ENCODE results near the gene ZMYND12. TPM values are rescaled to one million over a fixed set of nuclear protein-coding genes. Genes with fewer than 3 reads are reported as not detected.

ZMYND12 gene
- total RNA-seq, 1 donor from 2014 or later, result 2.8 TPM

DNA sequence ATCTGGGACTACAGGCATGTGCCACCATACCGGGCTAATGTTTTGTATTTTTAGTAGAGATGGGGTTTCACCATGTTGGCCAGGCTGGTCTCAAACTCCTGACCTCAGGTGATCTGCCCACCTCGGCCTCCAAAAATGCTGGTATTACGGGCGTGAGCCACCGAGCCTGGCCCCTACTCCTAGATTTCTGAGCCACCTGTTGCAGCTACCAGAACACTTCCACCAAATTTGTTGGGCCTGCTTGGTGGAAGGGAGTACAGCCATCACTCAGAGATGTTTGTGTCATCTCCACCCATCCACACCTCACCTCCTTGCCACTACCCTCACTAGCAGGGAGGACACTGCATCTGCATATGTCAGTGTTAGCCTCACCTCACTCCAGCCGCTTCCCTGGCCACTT lies 69.8 kb downstream of the ZMYND12 start:
- no peak for ATAC-seq
- peaks cover 16% of the 10 kb centered on the region for H3K27me3 ChIP-seq (ENCODE audit: low read depth)
- no peak for DNase-seq
- TF ChIP-seq CTCF (IDR thresholded peaks at IDR 0.05), result no peak
- intact Hi-C loops (cut with DNase I), result no loop called here
- H3K9me3 ChIP-seq, result no peaks in the 10 kb centered on the region
- peaks cover 5% of the 10 kb centered on the region for H3K4me1 ChIP-seq
- H3K27ac ChIP-seq, result no peak overlapping the region
- no peak overlapping the region for H3K4me3 ChIP-seq
- no peaks in the 10 kb centered on the region for H3K36me3 ChIP-seq

GRCh38 chr1:42385283-42385682 lies 70.5 kb downstream of the ZMYND12 start:
- Histone ChIP-seq H3K4me3 (no peak overlapping the region), H3K27ac (no peak overlapping the region), H3K9me3 (no peaks in the 10 kb centered on the region), H3K27me3 (ENCODE audit: low read depth) (peaks cover 19% of the 10 kb centered on the region), H3K36me3 (no peaks in the 10 kb centered on the region), H3K4me1 (peaks cover 8% of the 10 kb centered on the region)
- intact Hi-C loops (cut with DNase I), result no loop called here
- DNase-seq (no peak), ATAC-seq (no peak)
- no peak for TF ChIP-seq CTCF (IDR thresholded peaks at IDR 0.05)

- Histone ChIP-seq H3K9me3 (no peaks in the 10 kb centered on the region), H3K27me3 (ENCODE audit: low read depth) (peaks cover 19% of the 10 kb centered on the region), H3K4me3 (peak overlapping the region; percentile 66), H3K27ac (peak overlapping the region; percentile 24), H3K36me3 (no peaks in the 10 kb centered on the region), H3K4me1 (peaks cover 12% of the 10 kb centered on the region)
- TF ChIP-seq CTCF (IDR thresholded peaks at IDR 0.05), result no peak
- no peak for DNase-seq
- no peak for ATAC-seq
- intact Hi-C loops (cut with DNase I), result no loop called here
These were observed 74.5 kb downstream of the ZMYND12 start for GRCh38 chr1:42381280-42381673.

DNA sequence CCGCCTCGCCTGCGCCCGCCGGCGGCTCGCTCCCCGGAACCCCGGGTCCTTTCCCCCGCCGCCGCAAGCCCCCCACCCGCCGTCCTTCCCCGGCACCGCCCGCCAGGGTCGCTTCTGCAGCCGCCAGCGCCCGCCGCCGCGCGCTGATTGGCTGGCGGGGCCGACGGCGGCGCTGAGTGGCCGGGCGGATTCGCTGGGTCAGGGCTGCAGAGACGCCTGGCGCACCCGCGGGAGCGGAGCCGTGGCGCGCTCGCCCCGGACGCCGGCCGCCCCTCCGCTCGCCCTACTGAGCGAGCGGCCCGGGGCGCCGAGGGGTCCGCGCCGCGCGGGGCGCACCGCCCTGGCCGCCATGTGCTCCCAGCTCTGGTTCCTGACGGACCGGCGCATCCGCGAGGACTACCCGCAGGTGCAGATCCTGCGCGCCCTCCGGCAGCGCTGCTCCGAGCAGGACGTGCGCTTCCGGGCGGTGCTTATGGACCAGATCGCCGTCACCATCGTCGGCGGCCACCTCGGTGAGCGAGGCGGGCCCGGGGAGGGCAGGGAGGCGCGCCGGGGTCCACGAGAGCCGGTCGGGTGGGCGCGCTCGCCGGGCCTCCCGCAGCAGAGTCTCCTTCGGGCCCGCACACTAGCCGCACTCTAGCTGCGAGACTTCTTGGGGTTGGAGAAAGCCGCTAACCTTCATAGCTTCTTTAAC lies 75.1 kb downstream of the ZMYND12 start, which contains the start of gene RIMKLA:
TSS of gene RIMKLA (plus strand) at position 207 of the 694 bp plus-strand sequence. CDS start at position 350, 143 bp downstream.
- H3K36me3 ChIP-seq, result no peaks in the 10 kb centered on the region
- DNase-seq (peak; percentile 69), ATAC-seq (peak; percentile 93 to 98)
- H3K9me3 ChIP-seq, result no peaks in the 10 kb centered on the region
- peak within 1 kb of the TSS; percentile 66 for H3K4me3 ChIP-seq
- peaks cover 19% of the 10 kb centered on the region for H3K27me3 ChIP-seq (ENCODE audit: low read depth)
- TF ChIP-seq CTCF (IDR thresholded peaks at IDR 0.05), result no peak
- intact Hi-C loops (cut with DNase I), result no loop called here
- peaks cover 12% of the 10 kb centered on the region for H3K4me1 ChIP-seq
- peak within 1 kb of the TSS; percentile 24 for H3K27ac ChIP-seq

Other genes with a start within 250 kb of the ZMYND12 start
- gene FOXJ3, start 120.8 kb downstream of the ZMYND12 start, total RNA-seq, result 44.0 TPM
- gene RIMKLA, start 75.2 kb downstream of the ZMYND12 start, total RNA-seq, result 7.1 TPM
- gene PPCS, start 521 bp upstream of the ZMYND12 start, total RNA-seq, result 55.0 TPM
- 10.2 TPM for gene CCDC30, start 7.3 kb upstream of the ZMYND12 start, total RNA-seq
- gene PPIH, start 202.4 kb upstream of the ZMYND12 start, total RNA-seq, result 25.1 TPM
- 552 TPM for gene YBX1, start 226.4 kb upstream of the ZMYND12 start, total RNA-seq